ENCODE data around the gene HORMAD2.

Gene HORMAD2

GRCh38 chr22:30079952-30080533 is at the start of gene HORMAD2:
Gene HORMAD2 (plus strand): TSS chr22:30080464. CDS start chr22:30093953, 13,489 bp downstream.
- no peak for DNase-seq

- no peak for DNase-seq
Observed at GRCh38 chr22:30031328-30031727, 48.9 kb upstream of the HORMAD2 start.

GRCh38 chr22:30031764-30032455 is 48.4 kb upstream of the HORMAD2 start:
- DNase-seq = no peak

DNA sequence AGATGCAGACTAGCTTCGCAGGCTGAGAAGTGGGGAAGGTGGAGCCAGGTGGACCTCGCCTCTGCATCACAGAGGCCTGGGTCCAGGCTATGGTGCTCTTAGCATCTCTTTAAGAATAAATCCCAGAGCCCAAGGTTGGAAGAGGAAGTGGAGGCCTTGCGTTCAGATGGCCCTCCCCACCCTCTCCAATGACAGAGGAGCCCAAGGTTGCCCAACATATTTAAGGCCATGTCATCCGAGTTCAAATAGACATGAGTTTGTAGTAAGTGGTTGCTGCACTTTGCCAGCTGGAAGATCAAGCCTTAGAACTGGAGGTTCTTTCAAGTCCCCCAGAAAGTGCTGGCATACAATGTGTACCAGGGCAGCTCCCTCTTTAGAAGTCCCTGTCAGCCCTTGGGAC is 47.1 kb upstream of the HORMAD2 start:
- no peak for DNase-seq

DNA sequence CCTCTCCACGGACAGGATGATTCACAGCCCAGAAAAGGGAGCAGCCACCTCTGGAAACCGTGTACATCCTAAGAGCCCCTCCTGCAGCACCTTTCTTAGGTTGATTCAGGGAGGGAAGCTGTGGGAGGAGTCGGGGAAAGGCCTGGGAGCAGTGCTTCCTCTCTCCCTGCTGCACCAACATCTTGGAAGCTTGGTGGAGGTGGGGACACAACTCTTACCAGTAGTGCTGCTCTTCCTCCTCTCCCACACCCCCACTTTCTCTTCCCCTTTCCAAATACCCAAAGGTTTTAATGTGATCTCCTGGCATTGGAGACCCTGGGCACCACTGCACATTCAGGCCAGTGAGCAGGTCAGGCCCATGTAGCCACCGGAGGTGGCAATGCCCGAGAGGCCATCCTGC is 46.4 kb upstream of the HORMAD2 start:
- no peak for DNase-seq

- no peak for DNase-seq
Observed at GRCh38 chr22:30036656-30037055, 43.6 kb upstream of the HORMAD2 start.

DNA sequence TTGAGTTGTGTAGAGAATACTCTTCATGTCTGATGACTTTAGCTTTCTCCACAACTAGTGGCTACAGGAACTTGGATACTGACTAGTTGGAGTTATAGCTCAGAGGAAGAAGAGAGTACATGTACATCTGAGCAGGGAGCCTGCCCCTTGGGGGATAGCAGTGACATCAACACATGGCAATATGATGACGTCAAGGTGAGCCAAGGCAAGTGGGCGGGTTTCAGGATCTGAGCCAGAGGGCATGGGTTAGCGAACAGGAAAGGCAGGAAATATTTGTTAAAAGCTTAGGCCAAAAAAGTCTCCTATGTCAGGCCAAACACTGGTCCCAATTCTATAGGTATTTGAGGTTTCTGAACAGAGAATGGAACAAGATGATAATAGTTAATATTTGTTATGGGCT is 42.0 kb upstream of the HORMAD2 start:
- no peak for DNase-seq

GRCh38 chr22:30040499-30041260 is 39.6 kb upstream of the HORMAD2 start:
- no peak for DNase-seq

DNA sequence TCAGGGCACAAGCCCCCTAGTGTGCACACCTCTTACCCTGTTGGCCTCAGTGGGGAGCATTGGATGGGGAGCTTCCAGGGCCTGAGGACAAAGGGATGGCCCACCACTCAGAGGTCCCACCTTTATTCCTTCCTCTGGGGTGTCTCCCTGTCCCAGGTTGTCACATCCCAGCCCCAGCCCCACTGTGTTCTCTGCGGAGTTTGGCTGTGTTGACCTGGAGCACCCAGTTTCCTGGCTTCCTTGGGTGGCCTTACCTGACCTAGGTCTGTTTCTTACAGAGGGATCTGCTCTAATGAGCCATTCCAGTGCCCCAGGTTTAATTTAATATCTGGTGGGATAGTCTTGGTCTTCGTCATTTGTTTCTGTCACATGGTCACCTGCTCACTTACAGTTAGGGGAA is 38.8 kb upstream of the HORMAD2 start:
- DNase-seq = no peak

GRCh38 chr22:30041881-30042280 is 38.4 kb upstream of the HORMAD2 start:
- DNase-seq = no peak

DNA sequence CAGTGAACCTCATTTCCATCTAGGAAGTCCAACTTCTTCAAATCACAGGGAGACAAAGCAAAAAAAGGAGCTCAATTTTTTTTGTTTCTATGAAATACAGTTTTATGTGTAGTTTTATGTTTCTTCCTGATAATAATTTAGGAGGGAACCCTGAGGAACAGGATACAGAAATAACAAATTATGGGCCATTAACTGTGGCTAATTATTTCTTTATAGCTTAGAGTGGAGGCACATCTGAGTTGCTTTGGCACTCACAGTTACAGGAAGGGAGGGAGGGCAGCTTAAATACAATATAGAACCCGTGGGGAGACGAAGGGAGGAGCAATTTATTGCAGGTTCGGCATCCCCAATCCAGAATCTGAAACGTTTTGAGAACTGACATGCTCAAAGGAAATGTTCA is 37.1 kb upstream of the HORMAD2 start:
- DNase-seq = no peak

DNA sequence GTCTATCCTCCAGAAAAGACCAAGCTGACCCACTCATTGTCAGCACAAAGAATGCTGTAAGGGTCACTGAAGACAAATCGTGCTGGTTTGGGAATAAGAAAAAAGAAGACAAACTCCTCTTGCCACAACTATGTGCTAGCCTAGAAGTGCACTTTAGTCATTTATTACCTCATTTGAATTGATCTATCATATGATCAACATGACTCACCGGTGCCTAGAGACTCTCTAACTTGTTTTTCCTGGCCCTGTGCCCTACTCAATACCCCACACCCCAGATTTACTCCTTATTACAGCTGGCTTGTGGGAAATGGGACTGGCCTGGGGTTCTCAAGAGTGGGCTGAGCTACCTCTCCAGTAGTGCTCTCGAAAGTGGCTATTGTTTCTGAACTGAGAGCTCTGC is 35.9 kb upstream of the HORMAD2 start:
- DNase-seq = no peak

- no peak for DNase-seq
Observed at GRCh38 chr22:30044881-30045493, 35.3 kb upstream of the HORMAD2 start.

GRCh38 chr22:30045494-30045887 is 34.8 kb upstream of the HORMAD2 start:
- no peak for DNase-seq

- no peak for DNase-seq
Observed at GRCh38 chr22:30045901-30046715, 34.2 kb upstream of the HORMAD2 start.

GRCh38 chr22:30046716-30047363 is 33.4 kb upstream of the HORMAD2 start:
- DNase-seq = no peak

DNA sequence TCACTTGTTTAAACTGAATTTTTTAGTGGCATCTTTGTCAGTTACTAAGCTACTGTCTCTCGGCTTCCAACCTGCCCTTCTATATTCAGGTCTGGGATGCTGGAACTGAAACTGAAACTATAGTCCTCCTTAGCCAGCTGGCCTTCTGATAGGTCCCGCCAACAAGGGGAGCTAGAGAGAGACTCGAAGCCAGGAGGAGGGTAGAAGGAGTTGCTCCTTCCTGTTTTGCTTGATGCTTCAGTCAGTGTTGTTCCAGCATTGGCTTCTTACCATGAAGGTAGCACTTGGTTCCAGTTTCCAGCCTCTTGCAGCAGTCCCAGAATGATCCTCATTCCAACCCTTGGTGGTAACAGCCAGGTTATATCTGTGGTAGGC is 32.9 kb upstream of the HORMAD2 start:
- DNase-seq = no peak

- no peak for DNase-seq
Observed at GRCh38 chr22:30048681-30049080, 31.6 kb upstream of the HORMAD2 start.

DNA sequence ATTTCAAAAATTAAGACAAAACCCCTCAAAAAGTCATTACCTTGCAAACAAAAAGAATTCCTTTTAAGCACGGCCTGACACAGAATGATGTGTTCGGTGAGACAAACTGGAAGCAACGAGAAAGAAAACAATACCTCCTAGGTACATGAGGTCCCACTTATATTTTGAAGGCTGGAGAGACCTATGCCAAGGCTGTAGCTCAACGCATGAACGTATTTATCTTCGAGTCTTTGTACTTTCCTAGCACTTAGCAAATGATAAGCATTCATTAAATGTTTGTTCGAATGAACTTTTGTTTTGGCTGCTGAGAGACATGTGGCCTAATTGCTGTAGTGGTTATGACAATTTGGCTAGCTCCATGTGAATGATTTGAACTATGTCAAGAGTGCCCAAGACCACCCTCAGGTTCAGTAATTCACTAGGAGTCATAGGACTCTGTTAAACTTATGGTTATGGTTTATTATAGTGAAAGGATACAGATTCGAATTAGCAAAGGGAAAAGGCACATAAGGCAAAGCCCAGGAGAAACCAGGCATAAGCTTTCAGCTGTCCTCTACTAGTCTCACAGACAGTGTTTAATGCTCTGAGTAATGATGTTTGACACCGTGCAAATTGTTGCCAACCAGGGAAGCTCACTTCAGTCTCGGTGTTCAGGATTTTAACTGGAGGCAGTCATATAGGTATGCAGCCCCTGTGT is 26.0 kb upstream of the HORMAD2 start:
- DNase-seq = no peak

DNA sequence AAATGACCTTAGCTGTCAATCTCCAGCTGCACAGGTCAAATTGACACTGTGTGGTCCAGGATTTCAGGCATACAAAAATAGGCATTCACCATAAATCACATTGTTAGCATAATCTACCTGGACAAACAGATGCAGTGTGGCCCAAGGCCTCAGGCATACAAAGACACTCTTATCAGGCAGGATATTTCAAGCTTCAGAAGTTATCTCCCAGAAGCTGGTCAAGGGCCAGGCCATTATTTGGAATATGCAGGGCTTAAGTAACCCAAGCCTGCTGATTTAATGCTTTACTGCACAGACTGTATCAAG is 25.5 kb upstream of the HORMAD2 start:
- no peak for DNase-seq

DNA sequence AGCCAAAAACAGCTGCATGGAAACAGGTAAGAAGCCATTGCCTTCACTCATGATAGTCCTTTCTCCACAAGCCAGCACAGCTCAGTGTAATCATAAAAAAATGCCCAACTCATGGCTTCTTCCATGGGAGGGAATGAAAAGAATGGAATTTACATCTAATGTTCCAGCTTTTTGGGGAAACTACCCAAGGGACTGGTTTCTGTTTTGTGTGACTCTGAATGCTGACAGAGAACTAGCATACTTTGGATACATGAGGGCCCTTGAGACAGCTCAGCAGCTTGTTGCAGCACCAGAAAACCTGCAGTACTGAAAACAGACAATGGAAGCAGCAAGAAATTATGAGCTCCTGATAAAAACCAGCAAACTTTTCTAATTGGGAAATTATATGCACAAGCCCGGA is 24.2 kb upstream of the HORMAD2 start:
- DNase-seq = no peak

- DNase-seq = no peak
Observed at GRCh38 chr22:30057375-30057774, 22.9 kb upstream of the HORMAD2 start.

Data from activated effector memory CD4-positive, alpha-beta T cell treated with anti-CD3 and anti-CD28 coated beads, Interleukin-2, amount 50 U/mL, for 16 hours (primary cell).